HG03039 (cell line): ENCODE results near the gene SLC24A3.

ENCODE experiments used
- ATAC-seq: cut with Tn5 transposase; IDR thresholded peaks from one replicate; pipeline ENCODE4 v1.9.1; 2021; ENCODE audit warnings: mild to moderate bottlenecking, moderate library complexity; ENCODE audit not compliant: unreplicated experiment

The SLC24A3 gene

DNA sequence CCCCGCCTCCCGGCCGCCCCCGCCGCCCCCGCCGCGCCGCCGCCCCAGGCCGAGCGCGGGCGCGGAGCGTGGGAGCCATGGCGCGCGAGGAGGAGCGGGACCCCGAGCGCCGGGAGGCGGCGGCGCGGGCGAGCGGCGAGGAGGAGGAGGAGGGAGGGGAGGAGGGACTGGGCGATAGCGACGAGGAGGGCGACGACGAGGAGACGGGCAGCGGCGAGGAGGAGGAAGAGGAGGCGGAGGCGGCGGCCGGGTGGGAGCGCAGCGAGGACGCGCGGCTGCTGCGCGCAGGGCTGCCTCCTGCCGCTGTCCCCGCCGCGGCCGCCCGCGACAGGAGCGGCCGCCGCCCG is at the start of gene SLC24A3:
Gene SLC24A3, plus strand, starts transcription at position 174 of the 347 bp plus-strand sequence.
- no peak for ATAC-seq

DNA sequence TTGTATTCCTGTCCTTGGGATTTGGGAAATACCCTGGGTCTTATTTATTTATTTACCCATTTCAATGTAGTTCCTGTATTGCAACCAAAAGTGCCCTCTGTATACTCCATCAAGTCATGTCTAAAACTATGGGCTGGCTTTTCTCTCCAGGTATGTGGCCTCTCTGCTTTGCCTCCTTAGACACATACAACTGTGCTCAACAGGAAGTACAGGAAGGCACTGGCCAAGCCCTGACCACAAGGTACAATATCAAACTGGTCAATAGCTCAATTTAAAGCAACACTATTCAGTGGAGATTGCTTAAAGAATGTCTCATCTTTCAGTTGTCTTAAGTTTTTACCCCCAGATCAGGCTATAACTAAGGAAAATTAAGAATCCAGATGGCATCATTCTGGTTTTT is 42.3 kb upstream of the SLC24A3 start:
- no peak for ATAC-seq

DNA sequence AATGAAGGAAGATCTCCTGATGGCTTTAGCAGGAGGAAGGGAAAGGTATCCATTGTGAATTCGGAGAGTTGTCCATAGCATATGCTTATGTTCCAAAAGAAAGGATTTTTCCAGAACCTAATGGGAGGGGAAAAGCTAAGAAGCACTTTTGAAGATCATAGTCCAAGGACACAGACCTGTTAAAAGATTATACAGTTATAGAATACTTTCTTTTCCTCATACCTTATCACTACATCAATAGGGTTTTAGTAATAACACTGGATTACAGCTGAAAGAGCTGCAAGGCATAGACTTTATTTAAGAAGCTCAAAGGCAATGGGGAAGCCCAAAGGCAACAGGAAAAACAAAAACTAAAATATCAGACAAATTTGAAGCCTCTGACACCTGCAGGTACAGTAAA is 39.8 kb upstream of the SLC24A3 start:
- ATAC-seq = no peak

DNA sequence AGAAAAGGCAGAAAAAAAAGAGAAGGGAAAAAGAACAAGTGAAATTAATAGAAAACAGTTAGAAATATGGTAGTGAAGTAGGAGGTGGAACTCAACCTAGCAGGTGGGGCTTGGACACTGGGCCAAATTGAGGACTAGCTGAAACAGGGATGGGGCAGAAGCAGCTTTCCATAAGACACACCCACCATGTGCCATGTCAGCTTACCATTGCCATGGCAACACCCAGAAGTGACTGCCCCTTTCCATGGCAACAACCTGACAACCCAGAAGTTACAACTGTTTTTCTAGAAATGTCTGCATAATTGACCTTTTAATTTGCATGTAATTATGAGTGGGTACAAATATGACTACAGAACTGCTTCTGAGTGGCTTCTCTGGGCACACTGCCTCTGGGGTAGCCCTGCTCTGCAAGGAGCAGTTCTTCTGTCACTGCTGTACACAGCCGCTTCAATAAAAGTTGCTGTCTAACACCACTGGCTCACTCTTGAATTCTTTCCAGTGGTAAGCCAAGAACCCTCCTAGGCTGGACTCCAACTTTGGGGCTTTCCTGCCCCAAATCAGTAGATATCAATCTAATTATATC is 35.9 kb upstream of the SLC24A3 start:
- no peak for ATAC-seq

DNA sequence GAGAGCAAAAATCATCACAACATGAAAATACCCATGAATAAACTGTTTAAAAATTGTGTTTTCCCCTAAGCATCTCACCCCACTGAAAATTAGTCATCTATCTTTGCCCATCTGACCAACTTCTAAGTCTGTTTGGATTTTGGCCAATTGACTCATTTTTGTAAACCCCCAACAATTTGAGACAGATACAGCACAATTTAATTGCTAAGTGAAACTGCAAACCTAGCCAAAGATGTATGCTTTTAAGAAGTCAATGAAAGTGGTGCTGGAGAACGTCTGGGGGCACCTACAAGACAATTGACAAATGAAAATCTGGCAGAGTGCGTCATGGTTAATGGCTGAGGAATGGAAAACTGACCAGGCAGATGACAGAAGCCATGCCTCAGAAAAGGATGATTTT is 30.9 kb upstream of the SLC24A3 start:
- ATAC-seq = no peak

DNA sequence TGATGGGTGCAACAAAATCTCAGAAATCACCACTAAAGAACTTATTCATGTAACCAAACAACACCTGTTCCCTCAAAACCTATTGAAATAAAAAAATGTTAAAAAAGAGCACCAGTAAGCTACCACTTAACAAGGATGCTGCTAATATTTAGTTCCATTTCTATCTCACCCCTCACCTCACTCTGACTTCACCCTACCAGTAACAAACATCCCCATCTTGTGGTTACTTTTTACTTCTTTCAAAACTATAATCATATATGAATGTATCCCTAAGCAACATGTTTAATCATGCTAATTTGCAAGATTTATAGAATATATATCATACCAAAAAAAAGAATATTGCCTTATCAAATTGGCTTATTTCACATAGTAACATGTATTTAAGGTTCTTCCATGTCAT is 27.4 kb upstream of the SLC24A3 start:
- ATAC-seq = no peak

DNA sequence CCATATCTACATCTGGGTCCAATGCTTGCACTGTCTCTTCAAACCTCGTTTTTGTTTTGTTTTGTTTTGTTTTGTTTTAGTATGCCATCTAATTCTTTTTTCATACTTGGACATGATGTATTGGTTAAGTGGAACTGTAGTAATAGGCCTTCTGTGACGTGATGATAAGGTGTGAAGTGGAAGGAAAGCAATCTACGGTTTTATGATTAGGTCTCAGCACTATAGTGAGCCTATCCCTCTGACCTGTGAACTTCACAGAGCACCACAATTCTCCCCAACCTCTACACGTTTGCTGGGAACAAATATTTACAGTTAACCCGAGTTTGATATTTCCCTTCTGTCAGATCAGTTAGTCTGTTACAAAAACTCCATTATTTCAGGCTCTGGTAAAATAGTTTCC is 19.1 kb upstream of the SLC24A3 start:
- ATAC-seq = no peak

DNA sequence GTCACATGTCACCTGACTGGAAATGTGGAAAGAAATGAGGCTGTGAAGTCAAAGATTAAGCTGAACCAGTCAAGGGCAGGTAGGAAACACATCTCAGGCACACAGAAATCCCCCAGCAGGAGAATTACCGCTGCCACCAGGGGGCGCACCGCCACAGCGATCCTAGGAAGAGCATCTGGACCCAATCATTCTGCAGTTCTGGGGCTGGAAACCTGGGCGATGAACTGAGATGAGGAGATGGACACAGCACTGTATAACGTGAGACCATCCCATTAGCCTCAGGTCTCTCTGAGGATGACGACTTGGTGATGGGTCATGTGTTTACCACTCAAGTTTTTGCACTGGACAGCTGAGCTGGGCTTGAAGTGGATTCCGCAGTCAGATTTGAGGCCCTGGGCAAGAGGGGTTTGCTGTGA is 6.5 kb upstream of the SLC24A3 start:
- ATAC-seq = no peak

DNA sequence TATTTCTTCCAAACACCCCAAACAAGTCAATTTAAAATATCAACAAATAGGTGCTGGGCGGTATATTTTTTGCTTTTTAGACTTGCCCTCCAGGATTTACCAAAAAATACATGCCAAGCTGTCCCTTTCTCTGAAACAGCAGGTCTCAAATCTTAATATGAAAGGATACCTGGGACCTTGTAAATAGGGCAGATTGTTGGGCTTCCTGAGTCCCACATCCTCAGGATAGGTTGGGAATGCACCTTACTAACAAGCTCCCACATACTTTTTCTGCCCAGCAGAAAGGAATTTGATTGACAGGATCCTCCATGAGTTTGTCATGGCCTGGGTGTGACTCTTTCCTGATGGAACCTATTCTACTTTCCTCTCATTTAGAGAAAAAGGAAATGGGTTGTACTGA is 4.9 kb upstream of the SLC24A3 start:
- no peak for ATAC-seq

DNA sequence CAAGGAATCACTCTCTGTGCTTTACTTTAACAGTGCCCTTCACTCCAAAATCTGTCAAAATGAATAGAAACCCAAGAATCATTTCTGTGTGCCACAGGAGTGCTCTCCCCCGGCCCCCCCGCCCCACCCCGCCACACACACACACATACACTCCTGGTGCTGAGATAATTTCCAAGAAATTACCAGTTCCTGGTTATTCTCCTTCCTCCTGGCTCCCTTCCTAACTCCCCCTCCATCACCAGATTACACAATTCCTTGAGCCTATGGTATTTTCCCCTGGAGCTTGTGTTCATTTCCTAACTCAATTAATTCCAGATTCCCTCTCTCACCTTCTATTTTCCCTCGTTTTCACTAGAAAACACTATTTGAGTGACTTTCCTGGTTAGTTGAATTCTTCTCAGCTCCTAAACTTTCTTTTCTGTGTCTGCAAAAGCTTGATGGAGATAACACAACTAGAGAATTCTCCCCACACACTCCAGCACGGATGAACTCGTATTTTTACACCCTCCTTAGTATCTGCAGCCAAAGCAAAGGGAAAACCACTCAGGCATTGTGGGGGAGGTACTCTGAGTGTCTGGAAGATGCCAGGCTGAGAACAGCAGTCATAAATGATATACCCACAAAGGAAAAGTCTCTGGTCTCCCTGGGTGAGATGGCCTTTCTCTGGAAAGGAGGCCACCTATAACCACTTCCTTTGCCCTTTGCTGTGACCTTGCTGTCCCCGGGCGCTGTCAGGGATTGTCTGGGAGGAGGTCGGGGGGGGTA is 1.9 kb upstream of the SLC24A3 start:
- no peak for ATAC-seq

DNA sequence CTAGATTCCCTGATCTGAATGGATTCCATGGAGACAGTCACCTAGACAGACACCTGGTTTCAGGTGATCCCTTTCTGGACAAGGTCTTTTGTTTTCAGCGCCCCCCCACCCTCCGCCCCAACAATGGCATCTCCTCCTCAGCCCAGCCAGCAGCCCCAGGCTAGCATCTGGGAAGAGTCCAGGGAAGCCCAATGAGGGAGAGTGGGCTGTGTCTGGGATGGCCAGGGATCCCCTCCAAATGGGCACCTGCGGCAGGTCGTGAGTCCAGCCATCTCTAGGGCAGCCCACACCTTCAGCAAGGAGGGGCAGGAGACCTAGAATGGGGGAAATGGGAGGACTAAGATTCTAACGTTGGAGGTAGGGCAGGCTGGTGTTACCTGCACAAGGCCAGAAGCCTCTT is 1.2 kb upstream of the SLC24A3 start:
- ATAC-seq = no peak

DNA sequence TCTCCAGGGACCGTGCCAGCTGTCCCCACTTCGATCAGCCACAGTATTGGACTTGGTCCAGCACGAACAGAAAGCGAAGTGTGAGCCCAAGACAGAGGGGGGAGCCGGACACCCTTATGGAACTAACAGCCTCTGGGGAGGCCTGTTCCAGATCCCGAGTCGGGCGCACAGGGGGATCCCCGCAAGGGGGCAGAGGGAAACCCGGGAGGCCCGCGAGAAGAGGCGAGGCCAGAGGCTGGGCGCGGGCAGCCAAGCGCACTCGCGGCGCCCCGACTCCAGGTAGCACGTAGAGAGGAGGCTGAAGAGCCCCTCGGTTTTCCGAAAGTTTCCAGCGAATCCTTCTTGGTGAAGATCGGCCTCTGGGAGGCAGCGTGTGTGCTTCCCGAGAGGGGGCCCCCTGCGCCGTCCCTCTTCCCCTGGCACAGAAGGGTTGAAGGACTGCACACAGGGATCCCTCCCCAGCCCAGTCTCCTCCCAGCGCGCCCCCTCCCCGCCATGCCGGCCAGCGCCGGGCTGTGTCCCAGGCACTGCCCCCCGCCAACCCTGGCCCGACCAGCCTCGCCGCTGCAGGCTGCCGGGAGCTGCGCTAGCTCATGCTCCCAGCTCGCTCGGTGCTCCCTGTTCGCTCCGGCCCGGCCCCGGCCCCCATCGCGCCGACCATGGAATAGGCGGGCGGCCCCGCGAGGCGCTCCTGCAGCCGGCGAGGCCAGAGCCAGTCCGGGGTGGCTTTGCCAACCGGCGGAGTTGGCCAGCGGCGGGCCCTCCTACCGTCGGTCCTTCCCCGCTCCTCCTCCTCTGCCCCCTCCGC is 577 bp upstream of the SLC24A3 start:
- no peak for ATAC-seq

DNA sequence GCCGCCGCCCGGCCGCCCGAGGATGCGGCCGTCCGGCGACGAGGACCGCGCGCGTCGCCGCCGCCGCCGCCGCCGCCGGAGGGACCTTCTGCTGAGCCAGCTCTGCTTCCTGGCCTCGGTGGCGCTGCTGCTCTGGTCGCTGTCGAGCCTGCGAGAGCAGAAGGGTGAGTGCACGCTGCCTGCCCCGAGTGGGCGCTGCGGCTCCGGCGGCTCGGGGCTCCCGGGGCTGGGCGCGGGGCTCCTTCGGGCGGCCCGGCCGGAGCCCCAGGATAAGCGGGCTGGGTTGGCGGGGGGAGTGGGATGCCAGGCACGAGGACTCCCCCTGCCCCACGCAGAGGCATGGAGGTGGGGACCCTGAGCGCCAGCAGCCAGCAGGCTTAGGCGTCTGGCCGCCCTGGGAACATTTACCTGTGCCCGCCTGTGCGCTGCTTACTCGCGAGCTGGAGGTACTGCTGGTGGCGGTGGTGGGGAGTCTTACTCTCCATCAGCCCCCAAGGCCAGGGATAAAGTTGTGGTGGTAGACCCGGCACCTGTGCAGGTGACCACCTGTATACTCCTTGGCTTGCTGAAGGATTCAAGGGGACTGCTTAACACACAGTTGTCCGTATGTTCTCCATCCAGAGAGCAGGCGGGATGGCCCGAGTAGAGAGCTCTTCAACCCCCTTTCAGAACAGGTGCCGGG is 520 bp downstream of the SLC24A3 start:
- no peak for ATAC-seq

DNA sequence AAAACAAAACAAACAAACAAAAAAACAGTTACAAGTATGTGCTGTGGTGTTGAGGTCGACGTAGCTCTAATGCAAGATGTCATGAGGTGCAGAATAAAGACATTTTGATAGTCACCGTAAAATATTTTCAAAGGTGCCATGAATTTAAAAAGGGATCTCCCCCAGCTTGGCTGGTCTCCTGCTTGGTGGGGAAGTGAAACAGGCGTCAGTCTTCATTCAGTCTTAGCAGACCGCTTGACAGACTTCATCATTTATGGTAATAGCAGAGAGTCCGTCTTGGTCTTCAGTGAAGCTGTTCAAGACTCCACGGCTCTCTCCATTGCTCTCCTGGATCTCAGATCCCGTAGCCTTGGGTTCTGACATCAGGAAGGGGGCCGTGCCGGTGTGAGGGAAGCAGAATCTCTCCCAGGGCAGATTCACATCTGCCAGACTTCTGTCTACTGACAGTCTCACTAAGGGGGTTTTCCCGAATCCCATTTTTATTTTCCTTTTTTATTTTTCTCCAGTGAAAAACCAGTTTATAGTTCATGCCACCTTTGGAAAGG is 1.6 kb downstream of the SLC24A3 start:
- ATAC-seq = no peak

DNA sequence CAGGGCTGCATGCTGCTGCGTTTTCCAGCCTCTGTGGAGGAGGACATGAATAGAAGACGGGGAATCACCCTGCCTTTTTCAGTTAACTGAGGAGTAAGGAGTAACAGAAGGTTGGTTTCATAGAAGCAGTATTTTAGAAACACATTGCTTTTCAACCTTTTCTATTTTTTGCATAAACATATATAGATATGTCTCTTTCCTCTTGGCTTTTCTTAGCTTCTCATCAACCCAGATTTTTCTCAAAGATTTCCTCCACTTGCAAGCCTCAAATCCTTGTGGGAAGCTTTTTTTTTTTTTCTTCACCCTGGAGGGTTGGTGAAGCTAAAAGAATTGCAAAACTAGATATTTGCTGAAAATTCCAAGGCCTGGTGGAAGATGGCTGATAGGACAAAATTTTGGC is 6.0 kb downstream of the SLC24A3 start:
- no peak for ATAC-seq

DNA sequence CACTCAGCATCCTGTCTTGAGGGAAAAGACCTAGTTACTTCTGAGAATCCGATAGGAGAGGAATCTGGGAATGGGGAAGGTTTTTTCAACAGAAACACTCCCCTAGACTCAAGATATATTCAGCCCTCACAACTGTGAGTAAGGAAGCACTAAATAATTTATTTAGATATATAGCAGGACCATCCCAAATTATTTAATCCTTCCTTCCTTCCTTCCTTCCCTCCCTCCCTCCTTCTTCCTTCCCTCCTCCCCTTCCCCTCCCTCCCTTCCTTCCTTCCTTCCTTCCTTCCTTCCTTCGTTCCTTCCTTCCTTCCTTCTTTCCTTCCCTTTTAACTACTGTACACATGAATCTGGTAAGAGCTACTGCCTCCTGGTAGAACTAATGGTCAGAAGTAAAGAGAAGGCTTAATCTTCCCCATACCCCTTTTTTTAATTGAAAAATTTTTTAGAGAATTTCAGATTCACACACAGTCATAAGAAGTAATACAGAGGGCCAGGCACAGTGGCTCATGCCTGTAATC is 10.1 kb downstream of the SLC24A3 start:
- ATAC-seq = no peak

DNA sequence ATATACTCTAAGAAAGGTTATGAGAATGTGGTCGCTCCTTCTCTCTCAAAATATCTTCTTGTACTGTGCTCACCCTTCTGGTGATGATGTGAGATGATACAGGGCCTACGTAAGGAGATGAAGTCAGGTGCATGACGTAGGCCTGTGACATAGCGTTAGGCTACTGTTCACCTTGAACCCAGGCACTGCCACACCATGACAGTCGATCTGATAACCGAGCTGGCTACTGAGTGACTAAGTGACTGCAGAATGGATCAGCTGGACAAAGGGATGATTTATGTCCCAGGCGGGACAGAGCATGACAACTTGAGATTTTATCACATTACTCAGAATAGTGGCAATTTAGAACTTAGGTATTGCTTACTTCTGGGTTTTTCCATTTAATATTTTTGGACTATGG is 11.2 kb downstream of the SLC24A3 start:
- ATAC-seq = no peak

DNA sequence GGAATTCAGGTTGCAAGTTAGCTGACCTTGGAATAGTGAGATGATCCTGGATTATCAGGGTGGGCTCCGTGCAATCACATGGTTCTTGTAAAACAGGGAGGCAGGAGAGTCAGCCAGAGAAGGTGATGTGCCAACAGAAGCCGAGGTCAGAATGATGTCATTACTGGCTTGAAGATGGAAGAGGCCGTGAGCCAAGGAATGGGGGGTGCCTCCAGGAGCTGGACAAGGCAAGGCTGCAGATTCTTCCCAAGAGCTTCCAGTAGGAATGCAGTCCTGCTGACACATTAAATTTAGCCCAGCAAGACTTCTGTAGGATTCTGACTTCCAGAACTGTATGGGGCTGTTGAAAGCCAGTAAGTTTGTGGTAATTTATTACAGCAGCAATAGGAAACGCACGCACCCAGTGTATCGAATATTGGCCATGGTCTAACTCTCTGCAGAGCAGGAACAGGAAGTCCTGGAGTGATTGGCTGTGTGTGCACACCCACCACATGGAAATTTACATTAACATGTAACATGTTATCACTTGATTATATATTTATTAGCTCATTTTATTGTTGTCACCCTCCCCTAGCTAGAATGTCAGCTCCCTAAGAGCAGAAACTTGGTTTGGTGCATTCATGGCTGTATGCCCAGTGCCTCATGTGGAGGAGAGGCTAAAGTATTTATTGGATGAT is 19.1 kb downstream of the SLC24A3 start:
- ATAC-seq = no peak

DNA sequence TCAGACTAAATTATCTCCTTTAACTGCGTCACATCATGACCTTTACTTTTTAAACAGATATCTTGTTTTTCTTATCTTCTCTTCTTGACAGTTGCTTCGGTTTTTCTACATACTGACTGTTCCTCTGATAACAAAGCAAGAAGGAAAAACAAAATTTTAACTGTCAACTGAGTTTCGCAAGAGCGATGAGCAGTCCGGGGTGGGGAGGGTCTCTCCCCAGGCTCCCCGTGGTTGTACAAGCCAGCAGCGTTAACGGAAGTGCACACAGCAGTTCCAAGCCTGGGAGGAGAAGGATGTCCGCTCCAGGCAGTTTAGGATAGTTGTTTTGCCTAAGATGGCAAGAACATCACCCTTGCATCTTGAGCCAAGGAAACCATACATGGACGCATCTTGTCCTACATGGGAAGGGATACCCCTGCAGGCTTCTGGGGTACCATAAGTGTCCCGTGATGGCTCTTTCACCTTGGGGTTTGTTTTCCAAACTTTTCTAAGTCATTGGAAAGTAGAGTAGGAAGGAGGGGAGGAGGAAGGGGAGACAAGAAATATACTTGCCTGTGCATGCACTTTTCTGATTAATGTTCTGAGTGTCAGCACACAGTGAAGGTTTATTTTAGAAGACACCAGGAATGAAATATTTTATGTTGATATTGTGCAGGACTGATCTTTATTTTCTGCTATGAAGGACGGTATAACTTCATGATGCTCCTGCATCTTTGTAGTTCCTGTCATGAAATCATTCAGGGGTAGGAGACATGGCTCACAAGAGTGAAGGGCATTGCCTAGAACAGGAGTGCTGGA is 20.8 kb downstream of the SLC24A3 start:
- ATAC-seq = no peak
